Measurements from ENCODE around the gene CKAP4. TPM values are rescaled to one million over a fixed set of nuclear protein-coding genes. Genes with fewer than 3 reads are reported as not detected.
A peak's percentile ranks its signal among the peaks of the same experiment; 100 is the strongest.

CKAP4 gene
- total and polyA plus RNA-seq, 2 donors (not counting 1 experiment from before 2014, with no cell fraction given) = 7.4 to 29.2 TPM

DNA sequence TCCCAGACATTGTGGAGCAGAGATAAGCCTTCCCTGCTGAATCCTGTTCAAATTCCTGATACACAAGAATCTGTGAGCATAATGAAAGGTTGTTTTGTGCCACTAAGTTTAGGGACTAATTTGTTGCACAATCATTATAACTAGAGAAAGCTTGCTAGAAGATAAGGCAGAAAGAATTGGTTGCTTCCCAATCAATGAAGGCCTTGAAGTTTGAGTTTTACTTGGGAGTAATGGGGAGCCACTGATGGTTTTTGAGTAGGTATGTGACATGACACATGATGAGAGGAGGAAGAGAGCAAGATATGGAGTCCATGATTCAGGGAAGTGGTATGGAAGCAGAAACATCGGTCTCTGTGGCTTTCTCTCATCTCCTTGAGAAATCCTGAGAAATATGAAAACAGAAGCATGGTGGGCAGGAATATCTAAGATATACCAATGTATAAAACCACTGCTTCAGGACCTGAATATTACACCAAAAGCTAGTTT is 41.4 kb upstream of the CKAP4 start:
- DNase-seq (no peak), ATAC-seq (ENCODE audit: low read depth) (no peak)
- Histone ChIP-seq H3K36me3 (replicated peaks in 1 of 2; ENCODE audit: control extremely low read depth in 1 of 2, control insufficient read depth in 1 of 2, extremely low read depth in 1 of 2, insufficient read depth in 2 of 2, low read length in 1 of 2) (no peaks in the 10 kb centered on the region), H3K27ac (ENCODE audit: low read length in 2 of 2) (no peak overlapping the region), H3K79me2 (ENCODE audit: control insufficient read depth, insufficient read depth, low read length) (no peaks in the 10 kb centered on the region), H3K9ac (ENCODE audit: low read length) (no peak overlapping the region), H3K4me3 (ENCODE audit: control extremely low read depth in 1 of 5, extremely low read depth in 1 of 5, insufficient read depth in 1 of 5, low read depth in 2 of 5, low read length in 4 of 5) (no peak overlapping the region), H4K20me1 (ENCODE audit: control insufficient read depth, insufficient read depth, low read length, poor library complexity, severe bottlenecking) (no peaks in the 10 kb centered on the region), H2AFZ (ENCODE audit: insufficient read depth, low read depth, low read length, poor library complexity, severe bottlenecking) (no peak overlapping the region), H3K27me3 (replicated peaks in 1 of 4; ENCODE audit: control extremely low read depth in 1 of 4, control insufficient read depth in 3 of 4, insufficient read depth in 4 of 4, low read length in 3 of 4) (peaks cover 0 to 7% (median 0%) of the 10 kb centered on the region in 4 experiments), H3K4me1 (ENCODE audit: control insufficient read depth in 2 of 2, insufficient read depth in 2 of 2, low read length in 2 of 2) (peaks cover 7 to 8% of the 10 kb centered on the region in 2 donors), H3K9me3 (ENCODE audit: control extremely low read depth in 1 of 3, control insufficient read depth in 2 of 3, insufficient read depth in 1 of 3, low read length in 2 of 3) (no peaks in the 10 kb centered on the region), H3K4me2 (replicated peaks; ENCODE audit: low read depth, low read length, poor library complexity, severe bottlenecking) (no peak overlapping the region)
- H3K27ac Mint-ChIP-seq = peak overlapping the region; percentile 23
- no peaks in the 10 kb centered on the region for H3K9me3 Mint-ChIP-seq (ENCODE audit: insufficient read depth)
- ChIA-PET CTCF (interaction anchor here (1.7 to 2.8 kb wide), 2 partner anchors 13 to 63 kb away, joined by 6 to 7 read pairs; no protein-coding TSS in a partner anchor), POLR2A (interaction anchor here (1.2 kb wide), 1 partner anchor 13 kb away, joined by 4 read pairs; no protein-coding TSS in a partner anchor)
- no peak overlapping the region for H3K4me3 Mint-ChIP-seq
- peaks cover 10% of the 10 kb centered on the region for H3K27me3 Mint-ChIP-seq
- TF ChIP-seq, protein P1, sequence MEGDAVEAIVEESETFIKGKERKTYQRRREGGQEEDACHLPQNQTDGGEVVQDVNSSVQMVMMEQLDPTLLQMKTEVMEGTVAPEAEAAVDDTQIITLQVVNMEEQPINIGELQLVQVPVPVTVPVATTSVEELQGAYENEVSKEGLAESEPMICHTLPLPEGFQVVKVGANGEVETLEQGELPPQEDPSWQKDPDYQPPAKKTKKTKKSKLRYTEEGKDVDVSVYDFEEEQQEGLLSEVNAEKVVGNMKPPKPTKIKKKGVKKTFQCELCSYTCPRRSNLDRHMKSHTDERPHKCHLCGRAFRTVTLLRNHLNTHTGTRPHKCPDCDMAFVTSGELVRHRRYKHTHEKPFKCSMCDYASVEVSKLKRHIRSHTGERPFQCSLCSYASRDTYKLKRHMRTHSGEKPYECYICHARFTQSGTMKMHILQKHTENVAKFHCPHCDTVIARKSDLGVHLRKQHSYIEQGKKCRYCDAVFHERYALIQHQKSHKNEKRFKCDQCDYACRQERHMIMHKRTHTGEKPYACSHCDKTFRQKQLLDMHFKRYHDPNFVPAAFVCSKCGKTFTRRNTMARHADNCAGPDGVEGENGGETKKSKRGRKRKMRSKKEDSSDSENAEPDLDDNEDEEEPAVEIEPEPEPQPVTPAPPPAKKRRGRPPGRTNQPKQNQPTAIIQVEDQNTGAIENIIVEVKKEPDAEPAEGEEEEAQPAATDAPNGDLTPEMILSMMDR (IDR thresholded peaks at IDR 0.05) = no peak
- no peak for TF ChIP-seq EZH2 (IDR thresholded peaks at IDR 0.05; ENCODE audit: borderline replicate concordance, insufficient read depth, low read depth, low read length, poor library complexity, severe bottlenecking)
- peaks cover 39% of the 10 kb centered on the region for H3K4me1 Mint-ChIP-seq
- no CpG with 5 or more reads among the region's 1 CpG for WGBS (ENCODE audit: insufficient coverage)
- intact Hi-C loops (cut with micrococcal nuclease) = no loop called here

DNA sequence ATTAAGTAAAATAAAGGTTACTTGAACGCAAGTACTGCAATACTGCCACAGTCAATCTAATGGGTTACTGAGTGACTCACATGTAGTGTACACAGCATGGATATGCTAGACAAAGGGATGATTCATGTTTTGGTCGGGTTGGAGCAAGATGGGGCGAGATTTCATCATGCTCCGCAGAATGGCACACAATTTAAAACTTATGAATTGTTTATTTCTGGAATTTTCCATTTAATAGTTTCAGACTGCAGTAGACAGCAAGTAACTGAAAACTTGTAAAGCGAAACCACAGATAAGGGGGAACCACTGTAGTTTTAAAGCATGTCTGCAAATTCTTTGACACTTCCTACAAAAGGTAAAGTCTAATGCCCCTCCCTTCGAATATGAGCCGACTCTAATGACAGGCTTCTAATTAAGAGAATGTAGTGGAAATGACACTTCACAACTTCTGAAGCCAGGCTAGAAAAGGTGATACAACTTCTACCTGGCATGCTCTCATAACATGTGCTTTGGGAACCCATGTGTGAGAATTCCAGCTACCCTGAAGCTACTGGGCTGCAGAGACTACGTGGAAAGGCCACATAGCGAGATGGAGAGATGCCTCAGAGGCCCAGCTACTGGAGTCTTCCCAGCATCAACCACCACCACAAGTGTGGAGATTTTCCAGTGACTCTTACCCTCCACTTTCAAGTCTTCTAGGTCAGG is 40.8 kb upstream of the CKAP4 start:
- intact Hi-C loops (cut with micrococcal nuclease) = no loop called here
- Histone ChIP-seq H3K4me3 (ENCODE audit: control extremely low read depth in 1 of 5, extremely low read depth in 1 of 5, insufficient read depth in 1 of 5, low read depth in 2 of 5, low read length in 4 of 5) (no peak overlapping the region), H4K20me1 (ENCODE audit: control insufficient read depth, insufficient read depth, low read length, poor library complexity, severe bottlenecking) (no peaks in the 10 kb centered on the region), H2AFZ (ENCODE audit: insufficient read depth, low read depth, low read length, poor library complexity, severe bottlenecking) (no peak overlapping the region), H3K27ac (ENCODE audit: low read length in 2 of 2) (no peak overlapping the region), H3K9ac (ENCODE audit: low read length) (no peak overlapping the region), H3K4me1 (ENCODE audit: control insufficient read depth in 2 of 2, insufficient read depth in 2 of 2, low read length in 2 of 2) (peaks cover 7 to 8% of the 10 kb centered on the region in 2 donors), H3K36me3 (replicated peaks in 1 of 2; ENCODE audit: control extremely low read depth in 1 of 2, control insufficient read depth in 1 of 2, extremely low read depth in 1 of 2, insufficient read depth in 2 of 2, low read length in 1 of 2) (no peaks in the 10 kb centered on the region), H3K27me3 (replicated peaks in 1 of 4; ENCODE audit: control extremely low read depth in 1 of 4, control insufficient read depth in 3 of 4, insufficient read depth in 4 of 4, low read length in 3 of 4) (peaks cover 0 to 8% (median 0%) of the 10 kb centered on the region in 4 experiments), H3K4me2 (replicated peaks; ENCODE audit: low read depth, low read length, poor library complexity, severe bottlenecking) (no peak overlapping the region), H3K79me2 (ENCODE audit: control insufficient read depth, insufficient read depth, low read length) (no peaks in the 10 kb centered on the region), H3K9me3 (ENCODE audit: control extremely low read depth in 1 of 3, control insufficient read depth in 2 of 3, insufficient read depth in 1 of 3, low read length in 2 of 3) (no peaks in the 10 kb centered on the region)
- H3K9me3 Mint-ChIP-seq (ENCODE audit: insufficient read depth) = no peaks in the 10 kb centered on the region
- CTCF ChIA-PET = interaction anchor here (2.8 kb wide), 1 partner anchor 13 kb away, joined by 7 read pairs; no protein-coding TSS in a partner anchor
- WGBS (ENCODE audit: insufficient coverage) = 89% methylated on average over 3 of the region's 9 CpGs
- POLR2A ChIA-PET = interaction anchor here (0.6 to 1.2 kb wide), 2 partner anchors 13 to 52 kb away, joined by 4 read pairs; no protein-coding TSS in a partner anchor
- H3K4me3 Mint-ChIP-seq = no peak overlapping the region
- DNase-seq = no peak
- TF ChIP-seq, protein P1 (IDR thresholded peaks at IDR 0.05) = no peak
- TF ChIP-seq EZH2 (IDR thresholded peaks at IDR 0.05; ENCODE audit: borderline replicate concordance, insufficient read depth, low read depth, low read length, poor library complexity, severe bottlenecking) = no peak
- peaks cover 16% of the 10 kb centered on the region for H3K27me3 Mint-ChIP-seq
- no peak for ATAC-seq (ENCODE audit: low read depth)
- peaks cover 39% of the 10 kb centered on the region for H3K4me1 Mint-ChIP-seq
- peak overlapping the region; percentile 59 for H3K27ac Mint-ChIP-seq

Measured in B cell (primary cell).